GM12875 (cell line): ENCODE results near the gene ATP1B3.

Source experiments
- H3K4me3 ChIP-seq: one replicate; pipeline ENCODE4 v1.5.1; 2011; ENCODE audit warnings: low read depth, low read length, control low read depth
- TF ChIP-seq, protein P1 (sequence below): IDR thresholded peaks from 2 replicates; pipeline ENCODE4 v1.5.1; 2011; ENCODE audit warnings: low read depth, mild to moderate bottlenecking, control low read depth, inconsistent platforms, low read length, moderate library complexity, borderline replicate concordance; ENCODE audit not compliant: insufficient read depth

Gene ATP1B3

DNA sequence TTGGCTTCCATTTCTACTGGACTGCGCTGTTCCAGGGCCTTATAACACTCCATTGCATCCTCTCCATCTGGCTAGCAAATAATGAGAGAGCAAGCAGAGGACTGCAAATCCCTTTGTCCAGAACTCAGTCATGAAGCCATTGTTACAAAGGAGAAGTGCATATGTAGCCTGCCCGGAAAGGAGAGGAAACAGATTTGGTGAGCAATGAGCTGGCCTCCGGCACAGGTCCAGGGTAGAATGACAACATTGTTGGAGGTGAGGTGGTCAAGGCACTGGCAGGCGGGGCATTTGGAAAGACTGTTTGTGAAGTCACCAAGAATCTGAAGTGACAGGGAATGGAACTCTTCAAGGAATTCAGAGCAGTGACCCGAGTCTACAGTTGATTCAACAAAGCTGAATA, 25.0 kb upstream of the ATP1B3 start:
- no peak overlapping the region for H3K4me3 ChIP-seq
- TF ChIP-seq, protein P1, sequence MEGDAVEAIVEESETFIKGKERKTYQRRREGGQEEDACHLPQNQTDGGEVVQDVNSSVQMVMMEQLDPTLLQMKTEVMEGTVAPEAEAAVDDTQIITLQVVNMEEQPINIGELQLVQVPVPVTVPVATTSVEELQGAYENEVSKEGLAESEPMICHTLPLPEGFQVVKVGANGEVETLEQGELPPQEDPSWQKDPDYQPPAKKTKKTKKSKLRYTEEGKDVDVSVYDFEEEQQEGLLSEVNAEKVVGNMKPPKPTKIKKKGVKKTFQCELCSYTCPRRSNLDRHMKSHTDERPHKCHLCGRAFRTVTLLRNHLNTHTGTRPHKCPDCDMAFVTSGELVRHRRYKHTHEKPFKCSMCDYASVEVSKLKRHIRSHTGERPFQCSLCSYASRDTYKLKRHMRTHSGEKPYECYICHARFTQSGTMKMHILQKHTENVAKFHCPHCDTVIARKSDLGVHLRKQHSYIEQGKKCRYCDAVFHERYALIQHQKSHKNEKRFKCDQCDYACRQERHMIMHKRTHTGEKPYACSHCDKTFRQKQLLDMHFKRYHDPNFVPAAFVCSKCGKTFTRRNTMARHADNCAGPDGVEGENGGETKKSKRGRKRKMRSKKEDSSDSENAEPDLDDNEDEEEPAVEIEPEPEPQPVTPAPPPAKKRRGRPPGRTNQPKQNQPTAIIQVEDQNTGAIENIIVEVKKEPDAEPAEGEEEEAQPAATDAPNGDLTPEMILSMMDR, result no peak

DNA sequence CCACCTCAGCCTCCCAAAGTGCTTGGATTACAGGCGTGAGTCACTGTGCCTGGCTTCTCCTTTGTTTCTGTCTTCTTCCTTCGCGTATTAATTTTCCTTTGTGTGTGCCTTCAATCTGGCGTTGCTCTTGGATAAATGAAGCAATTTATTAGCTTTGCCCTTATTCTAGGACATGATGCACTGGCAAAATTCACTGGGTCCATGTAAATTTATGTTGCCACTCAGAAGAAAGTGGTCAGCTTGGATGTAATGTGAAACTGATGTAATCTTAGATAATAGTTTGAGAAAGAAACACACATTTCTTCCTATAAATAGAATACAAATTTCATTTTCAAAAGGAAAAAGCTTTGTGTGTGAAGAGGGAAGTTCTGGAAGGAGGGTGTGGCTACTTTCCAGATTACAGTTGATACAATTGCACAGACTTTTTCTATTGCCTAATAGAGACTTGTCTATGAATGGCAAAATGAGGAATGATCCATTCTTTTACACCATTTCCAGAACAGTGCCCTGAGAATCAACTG, 23.3 kb upstream of the ATP1B3 start:
- H3K4me3 ChIP-seq, result no peak overlapping the region
- TF ChIP-seq, protein P1, result no peak

DNA sequence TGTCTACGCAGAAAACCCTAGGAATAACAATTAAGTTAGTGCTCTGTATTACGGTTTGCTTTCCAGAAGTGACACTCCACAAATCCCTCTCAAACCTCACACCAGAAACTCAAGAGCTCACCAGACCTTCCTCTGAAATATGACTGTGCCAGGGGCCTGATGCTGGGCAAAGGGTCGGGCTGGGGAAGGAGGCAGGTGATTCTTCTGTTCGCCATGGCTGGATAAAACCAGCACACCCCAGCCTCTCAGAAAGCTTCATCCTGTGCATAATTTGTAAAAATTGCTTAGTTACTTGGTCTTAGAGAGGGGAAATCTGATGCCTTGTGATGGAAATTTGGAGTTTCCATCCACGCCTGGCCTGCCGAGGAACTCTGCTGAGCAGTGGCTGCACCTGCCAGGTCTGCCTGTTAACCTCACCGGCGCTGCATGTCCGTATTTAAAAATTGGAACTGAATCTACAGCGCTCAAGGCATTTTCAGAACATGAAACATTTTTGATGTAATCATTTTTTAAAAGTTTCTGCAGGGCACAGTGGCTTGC, 22.7 kb upstream of the ATP1B3 start:
- TF ChIP-seq, protein P1, result no peak
- no peak overlapping the region for H3K4me3 ChIP-seq

DNA sequence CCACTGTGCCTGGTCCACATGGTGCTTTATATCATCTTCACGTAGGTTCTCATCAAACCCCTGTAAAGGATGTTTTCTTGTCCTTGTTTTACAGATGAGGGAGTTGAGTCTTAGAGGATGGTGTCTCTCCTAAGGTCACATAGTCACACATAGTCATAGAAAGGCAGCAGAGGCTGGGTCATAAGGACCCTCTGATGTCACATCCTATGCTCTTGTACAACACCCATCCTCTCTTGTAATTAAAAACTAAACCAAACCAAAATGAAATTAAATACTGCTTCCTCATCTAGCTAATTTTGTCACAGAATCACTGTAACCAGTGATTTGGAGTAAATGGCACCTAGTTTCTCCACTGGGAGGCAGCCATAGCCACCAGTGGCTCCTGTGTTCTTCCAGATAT, 21.8 kb upstream of the ATP1B3 start:
- H3K4me3 ChIP-seq, result no peak overlapping the region
- TF ChIP-seq, protein P1, result no peak

DNA sequence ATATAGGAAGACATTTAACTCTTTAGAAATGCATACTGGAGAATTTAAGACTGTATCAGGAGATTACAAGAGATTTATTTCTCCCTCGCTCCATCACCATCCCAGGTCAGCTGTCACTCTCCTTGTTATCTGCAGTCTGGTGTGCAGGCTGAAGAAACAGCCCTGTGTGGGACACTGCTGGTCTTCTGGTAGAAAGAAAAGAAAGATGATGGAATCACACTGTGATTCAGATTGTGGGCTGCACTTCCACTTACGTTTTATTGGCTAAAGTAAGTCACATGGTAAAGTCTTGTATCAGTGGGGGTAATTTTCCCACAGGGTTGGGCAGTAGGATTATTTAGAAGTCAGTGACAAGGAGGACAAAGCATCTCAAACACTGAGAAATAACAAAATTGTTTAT, 18.1 kb upstream of the ATP1B3 start:
- H3K4me3 ChIP-seq, result no peak overlapping the region
- TF ChIP-seq, protein P1, result no peak

DNA sequence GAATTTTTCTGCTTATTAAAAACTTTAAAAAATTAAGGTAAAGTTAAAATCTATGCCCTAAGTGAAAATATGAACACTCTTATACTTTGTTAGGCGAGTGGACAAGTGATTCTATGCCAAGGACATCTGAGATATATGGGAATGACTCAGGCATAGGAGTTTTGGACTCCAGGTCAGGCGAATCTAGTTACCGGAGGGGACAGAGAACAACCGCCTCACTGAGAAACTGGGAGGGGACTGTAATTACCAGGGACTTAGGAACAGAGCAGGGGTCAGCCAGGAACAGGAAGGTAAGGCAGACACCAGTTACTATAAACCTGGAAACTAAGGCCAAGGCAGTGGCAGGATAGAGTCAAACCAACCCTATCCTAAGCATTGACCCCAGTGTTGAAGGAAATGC, 16.8 kb upstream of the ATP1B3 start:
- no peak overlapping the region for H3K4me3 ChIP-seq
- TF ChIP-seq, protein P1, result no peak

DNA sequence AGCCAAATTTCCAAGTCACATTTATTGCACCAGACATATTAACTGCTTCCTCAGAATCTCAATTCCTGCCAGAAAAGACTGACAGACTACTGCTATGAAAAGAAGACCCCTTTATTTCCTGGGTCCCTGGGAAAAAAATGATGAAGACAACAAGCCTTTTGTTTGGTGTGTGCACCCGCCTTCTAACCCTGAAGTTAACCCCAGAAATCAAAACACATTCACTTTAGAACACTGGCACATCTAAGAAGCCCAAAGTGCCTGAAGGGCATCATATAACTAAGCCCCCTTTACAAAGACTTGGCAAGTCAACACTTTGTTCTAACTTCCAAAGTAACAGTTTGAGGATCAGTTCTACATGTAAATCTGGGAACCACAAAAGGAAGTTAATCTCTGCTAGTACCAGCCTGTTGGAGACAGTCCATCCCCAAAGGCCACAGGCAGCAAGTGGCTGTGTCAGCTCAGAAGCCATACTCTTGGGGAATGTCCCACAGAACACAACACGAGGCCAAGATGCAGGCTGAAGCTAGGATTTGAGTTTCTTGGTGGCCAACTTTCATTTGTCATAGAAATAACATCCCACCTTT, 16.3 kb upstream of the ATP1B3 start:
- TF ChIP-seq, protein P1, result no peak
- H3K4me3 ChIP-seq, result no peak overlapping the region
